HEK293 (cell line): ENCODE data around the gene SUCLA2.

Experiments used
- KLF7 ChIP-seq: fragments of 450-650 bp; formaldehyde crosslinking; IDR thresholded peaks from 2 replicates; pipeline ENCODE4 v1.5.1; 2016; ENCODE audit warnings: missing biosample characterization, missing genetic modification characterization, borderline replicate concordance
- MEIS1 ChIP-seq: sonication (generic); formaldehyde crosslinking; IDR thresholded peaks from 2 replicates; pipeline ENCODE4 v1.8.1; 2022; ENCODE audit warnings: missing genetic modification reagents, mild to moderate bottlenecking, borderline replicate concordance
- PRDM10 ChIP-seq: fragments of 450-650 bp; formaldehyde crosslinking; IDR thresholded peaks from 2 replicates; pipeline ENCODE4 v1.5.1; 2016; ENCODE audit warnings: missing biosample characterization, missing genetic modification characterization
- SETDB1 ChIP-seq: IDR thresholded peaks from one replicate; pipeline ENCODE4 v1.6.1; 2017; ENCODE audit warnings: mild to moderate bottlenecking, low read length, moderate library complexity, mixed read lengths; ENCODE audit not compliant: insufficient read length
- ZNF184 ChIP-seq: fragments of 450-650 bp; IDR thresholded peaks from 2 replicates; pipeline ENCODE4 v1.5.1; 2018; ENCODE audit warnings: missing biosample characterization, mild to moderate bottlenecking, missing genetic modification characterization
- ZNF214 ChIP-seq: fragments of 450-650 bp; formaldehyde crosslinking; IDR thresholded peaks from 2 replicates; pipeline ENCODE4 v1.5.1; 2017; ENCODE audit warnings: missing biosample characterization, mild to moderate bottlenecking, missing genetic modification characterization, borderline replicate concordance
- ZNF221 ChIP-seq: fragments of 450-650 bp; formaldehyde crosslinking; IDR thresholded peaks from 2 replicates; pipeline ENCODE4 v1.5.1; 2017; ENCODE audit warnings: missing biosample characterization, missing genetic modification characterization, borderline replicate concordance
- ZNF341 ChIP-seq: fragments of 450-650 bp; formaldehyde crosslinking; IDR thresholded peaks from 2 replicates; pipeline ENCODE4; 2016; ENCODE audit warnings: low read depth, missing biosample characterization, missing genetic modification characterization
- ZNF350 ChIP-seq: fragments of 450-650 bp; formaldehyde crosslinking; IDR thresholded peaks from 2 replicates; pipeline ENCODE4 v1.5.0; 2017; ENCODE audit warnings: missing biosample characterization, mild to moderate bottlenecking, missing genetic modification characterization
- ZNF843 ChIP-seq: fragments of 450-650 bp; formaldehyde crosslinking; IDR thresholded peaks from 2 replicates; pipeline ENCODE4 v1.5.1; 2016; ENCODE audit warnings: missing biosample characterization, missing genetic modification characterization
- TF ChIP-seq, protein P1 (sequence below): fragments of 450-650 bp; formaldehyde crosslinking; IDR thresholded peaks from 2 replicates; pipeline ENCODE4 v1.5.1; 2016; ENCODE audit warnings: missing biosample characterization, missing genetic modification characterization

GRCh38 chr13:48001114-48001881 is at the start of gene SUCLA2:
- TF ChIP-seq, protein P1, sequence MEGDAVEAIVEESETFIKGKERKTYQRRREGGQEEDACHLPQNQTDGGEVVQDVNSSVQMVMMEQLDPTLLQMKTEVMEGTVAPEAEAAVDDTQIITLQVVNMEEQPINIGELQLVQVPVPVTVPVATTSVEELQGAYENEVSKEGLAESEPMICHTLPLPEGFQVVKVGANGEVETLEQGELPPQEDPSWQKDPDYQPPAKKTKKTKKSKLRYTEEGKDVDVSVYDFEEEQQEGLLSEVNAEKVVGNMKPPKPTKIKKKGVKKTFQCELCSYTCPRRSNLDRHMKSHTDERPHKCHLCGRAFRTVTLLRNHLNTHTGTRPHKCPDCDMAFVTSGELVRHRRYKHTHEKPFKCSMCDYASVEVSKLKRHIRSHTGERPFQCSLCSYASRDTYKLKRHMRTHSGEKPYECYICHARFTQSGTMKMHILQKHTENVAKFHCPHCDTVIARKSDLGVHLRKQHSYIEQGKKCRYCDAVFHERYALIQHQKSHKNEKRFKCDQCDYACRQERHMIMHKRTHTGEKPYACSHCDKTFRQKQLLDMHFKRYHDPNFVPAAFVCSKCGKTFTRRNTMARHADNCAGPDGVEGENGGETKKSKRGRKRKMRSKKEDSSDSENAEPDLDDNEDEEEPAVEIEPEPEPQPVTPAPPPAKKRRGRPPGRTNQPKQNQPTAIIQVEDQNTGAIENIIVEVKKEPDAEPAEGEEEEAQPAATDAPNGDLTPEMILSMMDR: no peak
- TF ChIP-seq ZNF184 (tag by site-specific recombination) (no peak), MEIS1 (CRISPR knock-in tag) (no peak), ZNF350 (tag by site-specific recombination) (no peak), ZNF214 (tag by site-specific recombination) (no peak), KLF7 (tag by site-specific recombination) (no peak), ZNF221 (no peak), ZNF341 (no peak), ZNF843 (no peak), PRDM10 (tag by site-specific recombination) (no peak), SETDB1 (no peak)
